GM21390 (cell line): ENCODE measurements around the gene THUMPD1.
"Not testable (repeated sequence)": the region's sequence is repeated elsewhere in the genome, so short reads cannot be mapped to it uniquely, and the experiment has no call there.

Experiments used
- ATAC-seq: cut with Tn5 transposase; IDR thresholded peaks from one replicate; pipeline ENCODE4 v1.9.1; 2021; ENCODE audit not compliant: unreplicated experiment

THUMPD1 gene

GRCh38 chr16:20696618-20697017 lies 45.0 kb downstream of the THUMPD1 start:
- ATAC-seq: no peak

GRCh38 chr16:20695024-20695423 lies 46.6 kb downstream of the THUMPD1 start:
- ATAC-seq: no peak

GRCh38 chr16:20694096-20694495 lies 47.5 kb downstream of the THUMPD1 start:
- ATAC-seq: not testable (repeated sequence)

GRCh38 chr16:20689668-20690067 lies 52.0 kb downstream of the THUMPD1 start:
- ATAC-seq: no peak

GRCh38 chr16:20683812-20684211 lies 57.8 kb downstream of the THUMPD1 start:
- ATAC-seq: no peak
